ENCODE measurements around the gene UBASH3B. TPM values are rescaled to one million over a fixed set of nuclear protein-coding genes. Genes with fewer than 3 reads are reported as not detected.

The UBASH3B gene
- total RNA-seq, 2 experiments from 2014 or later, result 28.2 to 30.6 TPM

DNA sequence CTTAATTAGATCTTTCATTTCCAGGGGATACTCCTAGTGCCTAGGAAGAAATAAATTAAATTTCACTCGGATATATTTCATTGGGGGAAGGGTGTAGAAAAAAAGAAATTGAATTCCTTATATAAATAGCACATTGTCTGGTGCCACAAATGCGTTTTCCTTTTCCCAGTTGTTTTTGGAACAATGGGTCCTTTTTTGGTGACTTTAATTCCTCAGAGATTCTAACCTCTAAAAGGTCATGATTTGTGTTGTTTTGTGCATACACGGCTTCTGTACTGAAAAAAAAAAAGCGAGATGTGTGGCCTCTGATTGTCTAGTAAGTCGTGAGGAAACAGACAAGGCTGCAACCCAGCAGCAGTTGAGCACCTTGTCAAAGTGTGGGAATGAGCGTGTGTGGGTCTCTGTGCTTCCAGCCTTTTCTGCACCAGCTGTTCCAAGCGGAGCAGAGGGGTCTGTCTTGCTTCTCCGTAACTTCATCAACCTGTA, 118.3 kb downstream of the UBASH3B start:
- Mint-ChIP-seq H3K27ac (no peak overlapping the region), H3K36me3 (peaks cover 22% of the 10 kb centered on the region), H3K9me3 (peaks cover 7% of the 10 kb centered on the region), H3K27me3 (no peaks in the 10 kb centered on the region), H3K4me1 (peaks cover 47% of the 10 kb centered on the region), H3K4me3 (no peak overlapping the region)
- DNase-seq, result no peak

DNA sequence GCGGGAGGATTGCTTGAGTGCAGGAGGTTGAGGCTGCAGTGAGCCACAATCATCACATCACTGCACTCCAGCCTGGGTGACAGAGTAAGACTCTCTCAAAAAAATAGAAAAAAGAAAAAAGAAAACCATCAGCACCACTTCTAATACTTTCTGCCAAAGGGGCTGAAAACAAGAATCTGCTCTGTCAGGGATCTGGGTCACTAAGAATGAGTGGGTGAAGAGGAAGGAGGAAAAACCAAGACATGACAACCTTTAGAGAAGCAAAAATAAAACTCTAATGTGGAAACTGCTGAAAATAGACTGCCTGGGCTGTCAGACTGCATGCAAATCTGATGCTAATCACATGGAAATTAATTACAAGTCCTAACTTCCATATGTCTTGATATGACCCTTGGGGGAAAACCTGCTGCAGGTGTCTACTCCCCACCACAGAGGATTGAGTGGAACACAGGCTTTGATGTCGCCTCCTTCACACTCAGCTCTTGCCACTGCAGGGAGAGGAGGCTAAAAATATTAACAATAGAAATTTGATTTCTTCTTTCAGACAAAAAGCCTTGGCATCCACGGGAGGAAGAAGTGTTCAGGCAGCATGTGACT, 120.3 kb downstream of the UBASH3B start:
- peaks cover 48% of the 10 kb centered on the region for H3K4me1 Mint-ChIP-seq
- no peak overlapping the region for H3K4me3 Mint-ChIP-seq
- no peak for DNase-seq
- H3K9me3 Mint-ChIP-seq, result peaks cover 7% of the 10 kb centered on the region
- peak overlapping the region; percentile 63 for H3K27ac Mint-ChIP-seq
- H3K27me3 Mint-ChIP-seq, result no peaks in the 10 kb centered on the region
- peaks cover 30% of the 10 kb centered on the region for H3K36me3 Mint-ChIP-seq

DNA sequence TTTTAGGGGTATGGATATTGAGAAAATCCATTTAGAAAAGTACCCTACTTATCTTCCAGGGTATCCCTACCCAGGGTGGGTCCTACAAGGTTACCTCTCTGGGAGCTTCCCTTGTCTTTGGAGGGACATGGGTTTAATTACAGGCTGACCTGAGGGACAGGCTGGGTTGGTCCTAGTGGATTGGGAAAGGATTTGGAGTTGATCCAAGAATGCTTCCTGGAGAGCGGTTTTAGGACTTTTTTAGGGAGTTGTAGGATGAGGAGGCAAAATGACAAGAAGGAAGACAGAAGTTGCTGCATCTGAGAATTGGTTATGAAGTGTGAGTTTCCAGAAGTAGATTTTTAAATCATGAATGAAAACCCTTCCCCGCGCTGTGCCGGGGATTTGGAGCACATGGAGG, 121.0 kb downstream of the UBASH3B start:
- H3K9me3 Mint-ChIP-seq, result peaks cover 7% of the 10 kb centered on the region
- no peak for DNase-seq
- peaks cover 30% of the 10 kb centered on the region for H3K36me3 Mint-ChIP-seq
- H3K4me3 Mint-ChIP-seq, result no peak overlapping the region
- H3K27me3 Mint-ChIP-seq, result no peaks in the 10 kb centered on the region
- peaks cover 53% of the 10 kb centered on the region for H3K4me1 Mint-ChIP-seq
- peak overlapping the region; percentile 55 for H3K27ac Mint-ChIP-seq

DNA sequence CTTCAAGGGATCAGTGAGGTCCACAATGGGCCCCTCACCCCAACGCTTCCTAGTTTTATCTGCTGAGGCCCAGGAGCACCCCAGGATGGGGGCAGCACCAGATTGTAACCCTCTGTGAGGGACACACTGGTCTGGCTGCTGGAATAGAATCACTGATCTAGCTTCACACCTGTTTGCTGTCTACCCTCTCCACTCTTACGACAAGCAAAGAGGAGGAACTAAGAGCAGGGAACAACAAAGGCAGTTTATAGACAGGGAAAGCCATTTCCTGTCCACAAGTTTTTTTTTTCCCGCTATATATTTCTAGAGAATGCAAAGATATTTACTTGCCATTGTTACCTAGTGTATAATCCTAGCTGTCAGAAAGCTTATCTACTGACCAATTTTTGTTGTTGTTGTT, 121.8 kb downstream of the UBASH3B start:
- peaks cover 30% of the 10 kb centered on the region for H3K36me3 Mint-ChIP-seq
- H3K4me3 Mint-ChIP-seq, result peak overlapping the region; percentile 2
- peaks cover 55% of the 10 kb centered on the region for H3K4me1 Mint-ChIP-seq
- H3K27me3 Mint-ChIP-seq, result no peaks in the 10 kb centered on the region
- H3K9me3 Mint-ChIP-seq, result peaks cover 7% of the 10 kb centered on the region
- H3K27ac Mint-ChIP-seq, result peak overlapping the region; percentile 78
- no peak for DNase-seq

DNA sequence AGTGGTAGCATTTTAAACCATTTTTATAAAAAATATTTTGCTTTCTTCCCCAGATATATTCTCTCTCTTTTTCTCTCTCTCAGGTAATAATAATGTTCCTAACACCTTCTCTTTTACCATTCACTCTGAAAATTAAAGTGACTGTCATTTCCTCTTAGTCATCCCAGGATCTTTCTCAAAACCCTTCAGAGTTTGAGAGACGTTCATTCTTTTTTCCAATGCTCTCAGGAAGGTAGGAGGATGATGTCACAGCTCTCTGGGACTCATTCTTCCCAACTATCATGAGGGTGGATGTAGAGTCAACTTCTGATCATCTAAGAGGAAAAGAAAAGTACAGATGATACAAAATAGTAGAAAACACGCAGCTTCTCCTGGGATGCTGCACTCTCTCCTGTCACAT, 122.6 kb downstream of the UBASH3B start:
- no peaks in the 10 kb centered on the region for H3K27me3 Mint-ChIP-seq
- H3K4me3 Mint-ChIP-seq, result no peak overlapping the region
- peaks cover 7% of the 10 kb centered on the region for H3K9me3 Mint-ChIP-seq
- H3K36me3 Mint-ChIP-seq, result peaks cover 30% of the 10 kb centered on the region
- DNase-seq, result no peak
- peaks cover 55% of the 10 kb centered on the region for H3K4me1 Mint-ChIP-seq
- H3K27ac Mint-ChIP-seq, result peak overlapping the region; percentile 78

DNA sequence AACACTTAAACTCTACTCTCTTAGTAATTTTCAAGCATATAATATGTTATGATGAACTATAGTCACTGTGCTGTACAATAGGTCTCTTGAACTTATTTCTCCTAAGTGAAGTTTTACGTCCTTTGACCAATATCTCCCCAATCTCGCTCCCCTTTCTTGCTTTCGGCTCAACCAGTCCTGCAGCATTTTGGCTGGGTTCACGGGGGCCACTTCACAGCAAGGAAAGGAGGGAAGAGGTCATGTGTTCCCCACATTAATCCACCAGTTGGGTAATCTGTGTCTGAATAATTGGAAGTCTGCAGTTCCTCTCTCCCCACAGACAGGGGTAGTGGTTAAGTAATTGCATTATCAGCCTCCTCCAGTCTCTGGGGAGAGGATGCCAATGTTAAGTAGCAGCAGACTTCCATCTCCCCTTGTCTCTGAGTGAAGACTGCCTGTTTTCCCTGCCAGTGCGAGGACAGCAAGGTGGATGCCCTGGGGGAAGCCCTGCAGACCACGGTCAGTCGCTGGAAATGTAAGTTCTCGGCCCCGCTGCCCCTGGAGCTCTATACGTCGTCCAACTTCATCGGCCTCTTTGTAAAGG, 123.6 kb downstream of the UBASH3B start:
- Mint-ChIP-seq H3K27ac (no peak overlapping the region), H3K27me3 (no peaks in the 10 kb centered on the region), H3K36me3 (peaks cover 30% of the 10 kb centered on the region), H3K4me3 (no peak overlapping the region), H3K4me1 (peaks cover 47% of the 10 kb centered on the region), H3K9me3 (peaks cover 7% of the 10 kb centered on the region)
- DNase-seq, result no peak

DNA sequence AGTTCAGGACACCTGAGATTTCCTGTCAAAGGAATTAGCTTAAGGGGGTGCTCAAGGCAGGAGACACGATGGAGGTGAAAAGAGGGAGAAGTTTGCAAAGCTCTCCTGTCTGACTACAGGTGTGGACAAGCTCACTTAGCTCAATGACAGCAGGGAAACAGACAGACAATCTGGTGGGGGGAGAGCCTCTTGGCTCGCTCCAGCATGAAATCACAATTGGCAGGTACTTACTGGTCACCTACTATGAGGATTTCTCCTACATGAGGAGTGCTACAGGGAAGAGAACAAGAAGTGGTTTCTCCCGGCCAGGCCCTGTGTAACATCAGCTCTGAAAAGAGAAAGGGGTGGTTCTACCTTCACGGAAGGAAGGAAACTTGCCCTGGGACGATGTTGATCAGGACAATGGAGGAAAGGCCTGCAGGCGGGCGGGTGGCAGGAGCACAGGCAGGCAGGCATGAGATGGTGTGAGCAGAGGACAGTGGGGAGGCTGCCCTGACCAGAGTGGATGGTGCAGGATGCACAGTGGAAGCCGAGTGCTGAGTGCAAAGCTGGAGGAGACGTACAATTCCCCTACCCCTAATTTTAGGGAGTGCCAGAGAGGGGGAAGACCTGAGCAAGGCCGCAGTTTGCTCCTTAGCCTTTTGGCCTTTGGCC, 124.9 kb downstream of the UBASH3B start:
- Mint-ChIP-seq H3K4me3 (no peak overlapping the region), H3K9me3 (peaks cover 5% of the 10 kb centered on the region), H3K27ac (peak overlapping the region; percentile 50), H3K27me3 (no peaks in the 10 kb centered on the region), H3K36me3 (peaks cover 32% of the 10 kb centered on the region), H3K4me1 (peaks cover 41% of the 10 kb centered on the region)
- DNase-seq, result no peak

DNA sequence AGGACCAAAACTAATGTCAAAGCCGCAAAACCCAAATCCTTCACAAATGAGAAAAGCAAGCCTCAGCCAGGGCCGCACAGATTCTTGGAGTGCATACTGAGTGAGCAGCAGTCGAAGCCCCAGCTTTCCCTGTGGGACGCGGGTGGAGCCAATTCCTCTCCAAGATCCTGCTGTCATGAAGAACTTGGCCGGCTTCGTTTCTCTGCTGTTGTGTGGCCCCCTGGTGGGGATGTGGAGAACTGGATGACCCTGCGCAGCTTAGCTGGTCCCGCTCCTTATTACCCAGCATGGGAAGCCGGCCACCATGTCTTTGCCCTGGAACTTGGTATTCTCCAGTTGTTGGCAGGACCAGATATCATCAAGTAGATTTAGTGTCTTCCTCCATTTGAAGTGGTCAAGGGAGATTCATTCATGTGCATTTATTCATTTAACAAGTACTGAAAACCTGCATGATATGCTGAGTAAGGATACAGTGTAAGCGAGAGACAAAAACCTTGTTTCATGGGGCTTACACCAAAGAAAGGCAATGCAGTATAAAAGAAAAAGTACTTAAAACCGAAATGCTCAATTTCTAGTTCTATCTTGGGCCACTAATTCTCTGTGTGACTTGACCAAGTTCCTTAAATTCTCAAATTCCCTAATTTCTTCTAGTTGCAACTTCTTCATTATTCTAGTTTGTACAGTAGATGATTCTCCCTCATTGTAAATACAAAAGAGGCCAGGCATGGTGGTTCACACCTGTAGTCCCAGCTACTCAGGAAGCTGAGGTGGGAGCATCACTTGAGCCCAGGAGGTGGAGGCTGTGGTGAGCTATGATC, 126.1 kb downstream of the UBASH3B start:
- H3K4me3 Mint-ChIP-seq, result no peak overlapping the region
- peaks cover 23% of the 10 kb centered on the region for H3K36me3 Mint-ChIP-seq
- no peaks in the 10 kb centered on the region for H3K27me3 Mint-ChIP-seq
- DNase-seq, result peak; percentile 72
- H3K4me1 Mint-ChIP-seq, result peaks cover 29% of the 10 kb centered on the region
- H3K27ac Mint-ChIP-seq, result peak overlapping the region; percentile 29
- no peaks in the 10 kb centered on the region for H3K9me3 Mint-ChIP-seq

DNA sequence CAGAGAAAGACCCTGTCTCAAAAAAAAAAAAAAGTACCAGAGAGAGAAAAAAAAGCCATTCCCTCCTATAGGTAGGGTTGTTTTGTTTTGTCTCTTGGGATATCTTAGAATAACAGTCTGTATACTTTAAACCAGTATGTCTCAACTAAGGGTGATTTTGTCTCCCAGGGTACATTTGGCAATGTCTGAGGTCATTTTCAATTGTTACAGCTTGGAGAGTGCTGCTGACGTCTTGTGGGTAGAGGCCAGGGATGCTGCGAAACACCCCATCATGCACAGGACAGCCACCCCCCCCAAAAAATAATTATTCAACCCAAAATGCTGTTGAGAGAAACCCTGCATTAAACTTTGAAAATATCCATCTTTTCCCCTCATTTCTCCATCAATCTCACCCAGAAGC, 126.7 kb downstream of the UBASH3B start:
- H3K4me1 Mint-ChIP-seq, result peaks cover 25% of the 10 kb centered on the region
- H3K36me3 Mint-ChIP-seq, result peaks cover 20% of the 10 kb centered on the region
- H3K27me3 Mint-ChIP-seq, result no peaks in the 10 kb centered on the region

DNA sequence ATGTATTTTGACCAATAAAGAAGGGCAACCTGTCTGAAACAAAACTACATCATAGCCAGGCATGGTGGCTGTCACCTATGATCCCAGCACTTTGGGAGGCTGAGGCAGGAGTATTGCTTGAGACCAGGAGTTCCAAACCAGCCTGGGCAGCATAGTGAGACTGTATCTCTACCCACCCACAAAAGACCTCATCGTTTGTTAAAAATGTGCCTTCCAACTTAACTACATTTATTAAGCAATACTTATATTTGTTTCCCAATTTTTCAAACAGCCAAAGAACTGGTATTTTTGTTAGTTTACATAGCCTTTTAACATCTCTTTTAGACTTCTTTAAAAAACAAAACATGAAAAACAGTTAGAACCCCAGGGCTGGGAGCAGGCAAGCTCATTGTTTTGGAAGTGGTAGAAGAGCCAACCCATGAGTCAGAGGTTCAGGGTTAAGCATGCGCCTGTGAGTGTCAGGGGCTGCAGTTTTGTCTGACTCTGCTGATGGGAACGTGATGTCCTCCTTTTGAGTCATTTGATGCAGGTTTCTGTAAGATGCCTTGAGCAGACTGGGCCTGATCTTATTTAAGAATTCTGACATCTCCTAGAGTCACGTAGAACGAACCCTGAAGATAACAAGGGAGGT, 128.9 kb downstream of the UBASH3B start:
- Mint-ChIP-seq H3K27ac (no peak overlapping the region), H3K36me3 (peaks cover 12% of the 10 kb centered on the region), H3K4me3 (no peak overlapping the region), H3K9me3 (no peaks in the 10 kb centered on the region), H3K27me3 (no peaks in the 10 kb centered on the region), H3K4me1 (peaks cover 8% of the 10 kb centered on the region)
- DNase-seq, result no peak

More for the DNA sequence above, 126.7 kb downstream of the UBASH3B start:
- Mint-ChIP-seq H3K27ac (no peak overlapping the region), H3K9me3 (no peaks in the 10 kb centered on the region), H3K4me3 (no peak overlapping the region)
- no peak for DNase-seq

DNA sequence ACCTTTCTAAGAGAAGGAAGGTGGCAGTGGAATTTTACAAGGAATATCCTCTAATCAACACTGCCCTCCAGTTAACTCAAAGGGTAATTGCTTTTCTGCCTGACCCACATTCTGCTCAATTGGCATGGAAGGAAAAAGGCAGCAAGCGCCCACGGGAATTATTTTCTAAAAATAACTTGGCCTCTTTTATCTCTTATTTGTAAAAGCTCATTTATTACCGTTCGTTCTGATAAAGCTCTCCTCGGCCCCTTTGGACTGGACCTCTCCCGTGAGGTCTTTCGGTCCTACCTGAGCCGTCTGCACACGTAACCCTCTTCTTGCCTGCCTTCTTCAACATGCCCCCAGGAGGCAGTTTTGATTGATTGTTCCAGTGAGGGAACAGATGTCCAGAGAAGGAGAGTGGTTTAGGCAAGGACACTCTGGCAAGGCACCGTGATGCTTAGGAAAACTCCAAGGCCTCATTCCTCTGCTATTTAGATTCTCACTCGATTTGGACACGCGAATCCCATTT, 129.6 kb downstream of the UBASH3B start:
- DNase-seq, result no peak
- H3K36me3 Mint-ChIP-seq, result peaks cover 9% of the 10 kb centered on the region
- H3K9me3 Mint-ChIP-seq, result no peaks in the 10 kb centered on the region
- H3K4me3 Mint-ChIP-seq, result no peak overlapping the region
- no peak overlapping the region for H3K27ac Mint-ChIP-seq
- H3K27me3 Mint-ChIP-seq, result no peaks in the 10 kb centered on the region
- H3K4me1 Mint-ChIP-seq, result peaks cover 8% of the 10 kb centered on the region

DNA sequence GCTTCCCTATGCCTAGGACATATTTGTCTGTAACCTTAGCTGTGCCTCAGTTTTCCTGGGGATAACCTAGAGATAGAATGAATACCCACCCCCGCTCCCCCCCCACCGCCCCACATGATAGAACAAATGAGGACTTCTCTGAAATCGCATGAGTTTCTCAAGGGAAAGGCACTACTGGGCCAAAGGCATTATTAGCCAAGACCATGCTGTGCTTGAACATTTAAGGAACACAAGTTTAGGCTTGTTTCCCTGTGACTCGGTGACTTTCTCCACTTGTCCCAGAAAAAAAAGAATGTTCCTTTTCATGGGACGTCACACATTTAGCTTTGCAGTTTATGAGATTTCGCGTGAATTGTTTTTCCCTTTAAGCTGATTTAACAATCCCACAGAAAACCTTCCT, 131.4 kb downstream of the UBASH3B start:
- Mint-ChIP-seq H3K27me3 (no peaks in the 10 kb centered on the region), H3K36me3 (peaks cover 5% of the 10 kb centered on the region), H3K4me1 (peaks cover 3% of the 10 kb centered on the region), H3K9me3 (no peaks in the 10 kb centered on the region), H3K27ac (no peak overlapping the region), H3K4me3 (no peak overlapping the region)
- DNase-seq, result no peak

DNA sequence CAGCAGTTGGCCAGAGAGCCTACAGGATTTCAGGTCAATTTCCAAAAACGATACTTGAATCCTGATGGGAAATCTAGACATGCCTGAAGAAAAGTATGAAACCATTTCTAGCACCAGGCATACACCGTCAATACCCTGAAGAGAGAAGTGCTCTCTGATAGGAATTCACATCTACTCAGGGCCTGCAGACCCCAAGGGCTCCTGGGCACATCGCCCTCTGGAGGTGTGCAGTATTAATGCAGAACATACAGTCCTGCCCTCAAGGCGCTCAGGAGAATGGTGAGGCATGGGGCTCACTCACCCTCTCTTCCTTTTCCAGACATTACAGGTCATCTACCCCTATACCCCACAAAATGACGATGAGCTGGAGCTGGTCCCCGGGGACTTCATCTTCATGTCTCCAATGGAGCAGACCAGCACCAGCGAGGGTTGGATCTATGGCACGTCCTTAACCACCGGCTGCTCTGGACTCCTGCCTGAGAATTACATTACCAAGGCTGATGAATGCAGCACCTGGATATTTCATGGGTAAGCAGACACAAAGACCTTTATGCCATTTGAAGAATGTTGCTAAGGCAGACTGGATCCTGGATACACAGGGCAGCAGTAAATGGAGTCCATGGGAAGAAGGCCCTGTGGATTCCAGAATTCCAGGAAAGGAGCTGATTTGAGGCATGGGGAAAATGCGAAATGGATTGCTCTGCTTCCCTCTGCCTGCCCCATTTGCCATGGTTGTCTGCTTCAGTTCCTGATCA, 133.4 kb downstream of the UBASH3B start:
- Mint-ChIP-seq H3K27ac (no peak overlapping the region), H3K4me3 (no peak overlapping the region), H3K4me1 (peaks cover 3% of the 10 kb centered on the region), H3K9me3 (no peaks in the 10 kb centered on the region), H3K27me3 (no peaks in the 10 kb centered on the region), H3K36me3 (peaks cover 5% of the 10 kb centered on the region)
- DNase-seq, result no peak

DNA sequence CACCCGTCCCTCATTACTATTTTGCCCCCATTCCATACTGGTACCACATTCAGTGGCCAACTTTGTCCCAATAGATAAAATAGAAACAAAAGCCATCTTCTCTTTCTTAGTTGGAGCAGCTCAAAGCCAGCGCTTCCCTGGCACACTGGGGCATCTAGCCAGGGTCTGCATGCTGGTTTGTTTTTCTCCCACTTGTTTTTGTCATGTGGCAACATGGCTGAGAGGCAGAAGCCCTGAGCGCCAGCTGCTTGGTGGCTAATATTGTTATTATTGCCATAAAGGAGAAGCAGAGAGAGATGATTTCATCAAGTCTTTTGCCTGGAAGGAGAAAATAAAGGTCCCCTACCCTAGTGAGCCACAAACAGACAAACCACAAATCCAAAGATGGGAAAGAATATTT, 134.4 kb downstream of the UBASH3B start:
- Mint-ChIP-seq H3K36me3 (peaks cover 5% of the 10 kb centered on the region), H3K9me3 (no peaks in the 10 kb centered on the region), H3K27ac (no peak overlapping the region), H3K27me3 (no peaks in the 10 kb centered on the region), H3K4me1 (peaks cover 3% of the 10 kb centered on the region), H3K4me3 (no peak overlapping the region)
- DNase-seq, result no peak
